WTC11 (cell line): Measurements from ENCODE around the gene SLC39A6. TPM values are rescaled to one million over a fixed set of nuclear protein-coding genes. Genes with fewer than 3 reads are reported as not detected.

ENCODE experiments used
- ATAC-seq: fragments of 200-7000 bp; cut with Tn5 transposase; 2 replicates; pipeline ENCODE4 v1.10.0; 2021; ENCODE audit warnings: mild to moderate bottlenecking, moderate library complexity
- CTCF ChIA-PET: fragments of 300-600 bp; sonication (Branson Sonifier 250); formaldehyde crosslinking; loops from one replicate; lab custom pipeline; 2021; ENCODE audit warnings: antibody characterized with exemption; lab: Charles Lee
- POLR2A ChIA-PET: fragments of 350-600 bp; sonication (Branson Sonifier 250); formaldehyde crosslinking; loops from one replicate; lab custom pipeline; 2021; ENCODE audit warnings: antibody characterized with exemption; lab: Charles Lee
- DNase-seq: peaks from one replicate; pipeline ENCODE4 v3.0.0; 2021; ENCODE audit warnings: low spot score
- H3K27ac Mint-ChIP-seq: 2 replicates; pipeline ENCODE4 v1.8.0; 2021; ENCODE audit warnings: mixed read lengths
- H3K27me3 Mint-ChIP-seq: 2 replicates; pipeline ENCODE4 v1.8.0; 2021; ENCODE audit warnings: low read depth, mild to moderate bottlenecking, moderate library complexity, mixed read lengths
- H3K36me3 Mint-ChIP-seq: 2 replicates; pipeline ENCODE4 v1.8.0; 2021; ENCODE audit warnings: mixed read lengths
- H3K4me1 Mint-ChIP-seq: 2 replicates; pipeline ENCODE4 v1.8.0; 2022; ENCODE audit warnings: mixed read lengths
- H3K4me3 Mint-ChIP-seq: 2 replicates; pipeline ENCODE4 v1.8.0; 2021; ENCODE audit warnings: mild to moderate bottlenecking, moderate library complexity, mixed read lengths
- H3K9me3 Mint-ChIP-seq: 2 replicates; pipeline ENCODE4 v1.8.0; 2021; ENCODE audit warnings: mixed read lengths
- ETV6 ChIP-seq: sonication (generic); formaldehyde crosslinking; IDR thresholded peaks from 2 replicates; pipeline ENCODE4 v1.8.1; 2022; ENCODE audit warnings: mild to moderate bottlenecking, missing genetic modification reagents
- FOXJ3 ChIP-seq: sonication (generic); formaldehyde crosslinking; IDR thresholded peaks from 2 replicates; pipeline ENCODE4 v1.9.0; 2021; ENCODE audit warnings: missing genetic modification reagents, mild to moderate bottlenecking, borderline replicate concordance
- FOXP1 ChIP-seq: sonication (generic); formaldehyde crosslinking; IDR thresholded peaks from 2 replicates; pipeline ENCODE4 v1.8.0; 2022; ENCODE audit warnings: missing genetic modification reagents, mild to moderate bottlenecking, moderate library complexity, borderline replicate concordance
- KAT7 ChIP-seq: sonication (generic); formaldehyde crosslinking; IDR thresholded peaks from 2 replicates; pipeline ENCODE4 v1.8.1; 2023; ENCODE audit warnings: missing genetic modification reagents, mild to moderate bottlenecking, borderline replicate concordance
- NFATC4 ChIP-seq: fragments of 250-450 bp; sonication (Bioruptor Pico); IDR thresholded peaks from 2 replicates; pipeline ENCODE4 v1.9.0; 2021; ENCODE audit warnings: mild to moderate bottlenecking
- NR2C2 ChIP-seq: sonication (generic); formaldehyde crosslinking; IDR thresholded peaks from 2 replicates; pipeline ENCODE4 v1.8.0; 2022; ENCODE audit warnings: mild to moderate bottlenecking, missing genetic modification reagents
- NR3C1 ChIP-seq: sonication (generic); formaldehyde crosslinking; conservative IDR thresholded peaks from 2 replicates; pipeline ENCODE4 v1.8.1; 2023; ENCODE audit warnings: low read depth, mild to moderate bottlenecking, missing genetic modification reagents
- TEAD4 ChIP-seq: sonication (generic); formaldehyde crosslinking; IDR thresholded peaks from 2 replicates; pipeline ENCODE4 v1.8.0; 2022; ENCODE audit warnings: mild to moderate bottlenecking, missing genetic modification reagents
- TP53 ChIP-seq: sonication (generic); formaldehyde crosslinking; IDR thresholded peaks from 2 replicates; pipeline ENCODE4 v1.8.1; 2023; ENCODE audit warnings: mild to moderate bottlenecking, missing genetic modification reagents
- ZNF423 ChIP-seq: fragments of 250-450 bp; sonication (Bioruptor Pico); IDR thresholded peaks from 2 replicates; pipeline ENCODE4 v2.1.2; 2022; ENCODE audit warnings: mild to moderate bottlenecking, moderate library complexity
- total RNA-seq: library from RNA; stranded (reverse); gene quantifications from 3 replicates; pipeline ENCODE4 v1.2.3, GENCODE V29; 2021
- TF ChIP-seq, protein P1 (sequence below): sonication (generic); formaldehyde crosslinking; conservative IDR thresholded peaks from 2 replicates; pipeline ENCODE4 v1.8.1; 2023; ENCODE audit warnings: mild to moderate bottlenecking, low read depth, missing genetic modification reagents, moderate library complexity
- TF ChIP-seq, protein P2 (sequence below): sonication (generic); formaldehyde crosslinking; IDR thresholded peaks from 2 replicates; pipeline ENCODE4 v1.8.1; 2023; ENCODE audit warnings: mild to moderate bottlenecking, moderate library complexity, missing genetic modification reagents
- TF ChIP-seq, protein P3 (sequence below): sonication (generic); formaldehyde crosslinking; IDR thresholded peaks from 2 replicates; pipeline ENCODE4 v1.8.0; 2022; ENCODE audit warnings: mild to moderate bottlenecking, missing genetic modification reagents
- TF ChIP-seq, protein P4 (sequence below): sonication (generic); formaldehyde crosslinking; IDR thresholded peaks from 2 replicates; pipeline ENCODE4 v1.8.1; 2022; ENCODE audit warnings: low read depth, mild to moderate bottlenecking, moderate library complexity, missing genetic modification reagents, borderline replicate concordance

Gene SLC39A6
- total RNA-seq, 1 experiment from 2014 or later = 29.2 TPM

DNA sequence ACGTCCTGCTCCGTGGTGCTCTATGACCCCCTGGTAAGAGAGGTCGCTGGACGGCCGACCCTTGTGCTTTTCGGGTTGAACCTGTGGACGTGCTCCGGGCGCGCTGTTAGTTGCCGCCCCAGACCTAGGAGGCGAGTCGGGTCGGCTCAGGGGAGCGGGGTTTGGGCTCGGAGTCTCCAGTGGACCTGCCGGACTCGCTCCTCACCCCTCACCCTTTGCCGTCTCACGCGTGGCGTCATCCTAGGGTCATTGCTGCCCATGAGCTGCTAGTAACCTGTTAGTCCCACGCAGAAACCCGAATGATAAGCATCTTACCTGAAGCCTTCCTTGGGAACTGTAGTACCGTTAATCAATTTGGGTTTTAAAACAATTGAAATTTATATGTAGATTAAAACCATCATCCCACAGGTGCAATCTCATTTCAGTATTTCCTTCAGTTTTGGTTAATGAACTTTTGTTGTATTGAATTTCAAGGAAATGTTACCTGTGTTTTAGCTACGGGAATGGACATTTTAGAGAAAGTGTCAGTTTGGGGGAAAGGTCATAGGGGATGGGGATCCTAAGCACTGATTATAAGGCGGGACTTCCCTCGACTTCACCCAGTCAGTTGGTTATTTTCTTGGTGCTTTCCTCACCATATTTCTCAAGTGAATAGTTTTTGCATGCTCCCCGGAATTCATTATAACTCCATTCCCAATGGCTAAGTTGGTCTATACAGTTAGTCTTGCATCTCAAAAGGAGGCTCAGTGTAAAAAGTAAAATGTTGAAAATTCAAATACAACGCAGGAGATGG lies 1.1 kb upstream of the SLC39A6 start:
- CTCF ChIA-PET = interaction anchor here (2.4 kb wide), 2 partner anchors 113 to 374 kb away, joined by 6 to 8 read pairs; no protein-coding TSS in a partner anchor
- no peak for DNase-seq

DNA sequence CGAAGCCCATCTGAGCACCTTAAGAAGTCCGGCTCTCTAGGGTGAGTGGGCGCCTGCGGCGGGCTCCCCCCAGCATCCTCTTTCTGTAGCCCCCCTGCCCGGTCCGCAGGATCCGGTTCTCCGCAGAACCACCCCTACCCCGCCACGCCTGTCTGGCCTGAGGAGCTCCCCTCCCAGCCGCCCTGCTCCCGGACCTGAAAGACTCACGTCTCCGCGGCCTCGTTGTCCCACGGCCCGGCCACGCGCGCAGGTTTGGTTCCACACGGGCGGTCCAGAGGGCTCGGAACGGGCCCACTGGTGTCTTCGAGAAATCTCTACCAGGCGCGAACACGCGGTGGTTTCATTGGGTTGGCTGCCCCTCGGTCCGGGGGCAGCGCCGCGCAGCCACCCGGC lies 237 bp downstream of the SLC39A6 start:
- DNase-seq = peak; percentile 45
- Mint-ChIP-seq H3K4me3 (peak overlapping the region; percentile 95), H3K36me3 (peaks cover 24% of the 10 kb centered on the region), H3K27me3 (no peaks in the 10 kb centered on the region), H3K9me3 (no peaks in the 10 kb centered on the region), H3K4me1 (peaks cover 35% of the 10 kb centered on the region), H3K27ac (peak overlapping the region; percentile 24; the same call in 1 of the 2 replicates)
- ChIA-PET POLR2A (interaction anchor here (0.6 to 1.9 kb wide), 5 partner anchors 60 to 467 kb away, joined by 3 to 8 read pairs (median 3); partner anchors contain the start of genes RMP24 and RPRD1A), CTCF (interaction anchor here (0.6 to 2.4 kb wide), 3 partner anchors 19 to 372 kb away, joined by 6 to 8 read pairs (median 6); no protein-coding TSS in a partner anchor)
- ATAC-seq = peak; percentile 2
- TF ChIP-seq FOXJ3 (CRISPR knock-in tag) (no peak), NFATC4 (CRISPR knock-in tag) (no peak), ZNF423 (CRISPR knock-in tag) (no peak), TP53 (CRISPR knock-in tag) (0 out of 2 replicates have a peak, but pooled peaks have one; percentile 16), KAT7 (CRISPR knock-in tag) (peak; percentile 40; the same call in 1 of the 2 replicates), NR2C2 (no peak), NR3C1 (CRISPR knock-in tag) (no peak), TEAD4 (no peak)
- TF ChIP-seq, protein P1, sequence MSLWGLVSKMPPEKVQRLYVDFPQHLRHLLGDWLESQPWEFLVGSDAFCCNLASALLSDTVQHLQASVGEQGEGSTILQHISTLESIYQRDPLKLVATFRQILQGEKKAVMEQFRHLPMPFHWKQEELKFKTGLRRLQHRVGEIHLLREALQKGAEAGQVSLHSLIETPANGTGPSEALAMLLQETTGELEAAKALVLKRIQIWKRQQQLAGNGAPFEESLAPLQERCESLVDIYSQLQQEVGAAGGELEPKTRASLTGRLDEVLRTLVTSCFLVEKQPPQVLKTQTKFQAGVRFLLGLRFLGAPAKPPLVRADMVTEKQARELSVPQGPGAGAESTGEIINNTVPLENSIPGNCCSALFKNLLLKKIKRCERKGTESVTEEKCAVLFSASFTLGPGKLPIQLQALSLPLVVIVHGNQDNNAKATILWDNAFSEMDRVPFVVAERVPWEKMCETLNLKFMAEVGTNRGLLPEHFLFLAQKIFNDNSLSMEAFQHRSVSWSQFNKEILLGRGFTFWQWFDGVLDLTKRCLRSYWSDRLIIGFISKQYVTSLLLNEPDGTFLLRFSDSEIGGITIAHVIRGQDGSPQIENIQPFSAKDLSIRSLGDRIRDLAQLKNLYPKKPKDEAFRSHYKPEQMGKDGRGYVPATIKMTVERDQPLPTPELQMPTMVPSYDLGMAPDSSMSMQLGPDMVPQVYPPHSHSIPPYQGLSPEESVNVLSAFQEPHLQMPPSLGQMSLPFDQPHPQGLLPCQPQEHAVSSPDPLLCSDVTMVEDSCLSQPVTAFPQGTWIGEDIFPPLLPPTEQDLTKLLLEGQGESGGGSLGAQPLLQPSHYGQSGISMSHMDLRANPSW (CRISPR knock-in tag) = no peak
- TF ChIP-seq, protein P2, sequence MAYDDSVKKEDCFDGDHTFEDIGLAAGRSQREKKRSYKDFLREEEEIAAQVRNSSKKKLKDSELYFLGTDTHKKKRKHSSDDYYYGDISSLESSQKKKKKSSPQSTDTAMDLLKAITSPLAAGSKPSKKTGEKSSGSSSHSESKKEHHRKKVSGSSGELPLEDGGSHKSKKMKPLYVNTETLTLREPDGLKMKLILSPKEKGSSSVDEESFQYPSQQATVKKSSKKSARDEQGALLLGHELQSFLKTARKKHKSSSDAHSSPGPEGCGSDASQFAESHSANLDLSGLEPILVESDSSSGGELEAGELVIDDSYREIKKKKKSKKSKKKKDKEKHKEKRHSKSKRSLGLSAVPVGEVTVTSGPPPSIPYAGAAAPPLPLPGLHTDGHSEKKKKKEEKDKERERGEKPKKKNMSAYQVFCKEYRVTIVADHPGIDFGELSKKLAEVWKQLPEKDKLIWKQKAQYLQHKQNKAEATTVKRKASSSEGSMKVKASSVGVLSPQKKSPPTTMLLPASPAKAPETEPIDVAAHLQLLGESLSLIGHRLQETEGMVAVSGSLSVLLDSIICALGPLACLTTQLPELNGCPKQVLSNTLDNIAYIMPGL = 0 out of 2 replicates have a peak, but pooled peaks have one; percentile 88
- TF ChIP-seq, protein P3, sequence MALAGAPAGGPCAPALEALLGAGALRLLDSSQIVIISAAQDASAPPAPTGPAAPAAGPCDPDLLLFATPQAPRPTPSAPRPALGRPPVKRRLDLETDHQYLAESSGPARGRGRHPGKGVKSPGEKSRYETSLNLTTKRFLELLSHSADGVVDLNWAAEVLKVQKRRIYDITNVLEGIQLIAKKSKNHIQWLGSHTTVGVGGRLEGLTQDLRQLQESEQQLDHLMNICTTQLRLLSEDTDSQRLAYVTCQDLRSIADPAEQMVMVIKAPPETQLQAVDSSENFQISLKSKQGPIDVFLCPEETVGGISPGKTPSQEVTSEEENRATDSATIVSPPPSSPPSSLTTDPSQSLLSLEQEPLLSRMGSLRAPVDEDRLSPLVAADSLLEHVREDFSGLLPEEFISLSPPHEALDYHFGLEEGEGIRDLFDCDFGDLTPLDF (CRISPR knock-in tag) = 0 out of 2 replicates have a peak, but pooled peaks have one; percentile 15

More for the DNA sequence above, 1.1 kb upstream of the SLC39A6 start:
- Mint-ChIP-seq H3K4me1 (peaks cover 36% of the 10 kb centered on the region), H3K4me3 (peak overlapping the region; percentile 95), H3K27ac (peak overlapping the region; percentile 93), H3K9me3 (no peaks in the 10 kb centered on the region), H3K36me3 (peaks cover 15% of the 10 kb centered on the region), H3K27me3 (no peaks in the 10 kb centered on the region)
- ATAC-seq = peak; percentile 31
- POLR2A ChIA-PET = interaction anchor here (1.9 kb wide), 1 partner anchor 59 kb away, joined by 8 read pairs; no protein-coding TSS in a partner anchor
- peak; percentile 48; the same call in 1 of the 2 replicates for TF ChIP-seq FOXP1 (CRISPR knock-in tag)
- TF ChIP-seq, protein P4, sequence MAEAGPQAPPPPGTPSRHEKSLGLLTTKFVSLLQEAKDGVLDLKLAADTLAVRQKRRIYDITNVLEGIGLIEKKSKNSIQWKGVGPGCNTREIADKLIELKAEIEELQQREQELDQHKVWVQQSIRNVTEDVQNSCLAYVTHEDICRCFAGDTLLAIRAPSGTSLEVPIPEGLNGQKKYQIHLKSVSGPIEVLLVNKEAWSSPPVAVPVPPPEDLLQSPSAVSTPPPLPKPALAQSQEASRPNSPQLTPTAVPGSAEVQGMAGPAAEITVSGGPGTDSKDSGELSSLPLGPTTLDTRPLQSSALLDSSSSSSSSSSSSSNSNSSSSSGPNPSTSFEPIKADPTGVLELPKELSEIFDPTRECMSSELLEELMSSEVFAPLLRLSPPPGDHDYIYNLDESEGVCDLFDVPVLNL (CRISPR knock-in tag) = 0 out of 2 replicates have a peak, but pooled peaks have one; percentile 12
- TF ChIP-seq ETV6 (CRISPR knock-in tag) = no peak
